ENCODE data around the gene ALKBH4. TPM values are rescaled to one million over a fixed set of nuclear protein-coding genes. Genes with fewer than 3 reads are reported as not detected.

ALKBH4 gene
- total and polyA plus RNA-seq, 3 donors from 2014 or later, result 9.3 to 27.7 (median 26.7) TPM

DNA sequence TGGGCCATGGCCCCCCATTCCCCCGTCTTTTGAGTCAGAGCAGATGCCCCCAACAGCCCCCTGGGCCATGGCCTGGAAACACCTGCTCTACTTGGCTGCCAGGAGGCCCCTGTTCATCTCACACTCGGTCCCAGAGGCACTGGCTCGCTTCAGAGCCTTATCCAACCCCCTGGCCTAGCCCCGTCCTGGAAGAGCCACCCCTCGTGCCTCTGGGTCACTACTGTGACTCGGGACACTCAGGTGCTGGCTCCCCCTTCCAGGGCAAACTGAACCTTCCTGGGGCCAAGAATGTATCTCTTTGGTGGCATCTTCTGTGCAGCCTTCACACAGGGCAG is 7.1 kb upstream of the ALKBH4 start:
- no peak for DNase-seq
- Histone ChIP-seq H3K9me3 (no peaks in the 10 kb centered on the region), H3K4me1 (peaks cover 8% of the 10 kb centered on the region), H3K4me3 (no peak overlapping the region), H3K27me3 (no peaks in the 10 kb centered on the region), H3K36me3 (ENCODE audit: low read depth, missing control alignments) (no peaks in the 10 kb centered on the region), H3K27ac (no peak overlapping the region)
- 78 to 85% methylated on average over 5 to 6 of the region's 6 CpGs for WGBS, 2 donors
- intact Hi-C loops (cut with DNase I; ENCODE audit: low total_unique reads), result no loop called here
- no peak for TF ChIP-seq POLR2A (IDR thresholded peaks at IDR 0.05)

DNA sequence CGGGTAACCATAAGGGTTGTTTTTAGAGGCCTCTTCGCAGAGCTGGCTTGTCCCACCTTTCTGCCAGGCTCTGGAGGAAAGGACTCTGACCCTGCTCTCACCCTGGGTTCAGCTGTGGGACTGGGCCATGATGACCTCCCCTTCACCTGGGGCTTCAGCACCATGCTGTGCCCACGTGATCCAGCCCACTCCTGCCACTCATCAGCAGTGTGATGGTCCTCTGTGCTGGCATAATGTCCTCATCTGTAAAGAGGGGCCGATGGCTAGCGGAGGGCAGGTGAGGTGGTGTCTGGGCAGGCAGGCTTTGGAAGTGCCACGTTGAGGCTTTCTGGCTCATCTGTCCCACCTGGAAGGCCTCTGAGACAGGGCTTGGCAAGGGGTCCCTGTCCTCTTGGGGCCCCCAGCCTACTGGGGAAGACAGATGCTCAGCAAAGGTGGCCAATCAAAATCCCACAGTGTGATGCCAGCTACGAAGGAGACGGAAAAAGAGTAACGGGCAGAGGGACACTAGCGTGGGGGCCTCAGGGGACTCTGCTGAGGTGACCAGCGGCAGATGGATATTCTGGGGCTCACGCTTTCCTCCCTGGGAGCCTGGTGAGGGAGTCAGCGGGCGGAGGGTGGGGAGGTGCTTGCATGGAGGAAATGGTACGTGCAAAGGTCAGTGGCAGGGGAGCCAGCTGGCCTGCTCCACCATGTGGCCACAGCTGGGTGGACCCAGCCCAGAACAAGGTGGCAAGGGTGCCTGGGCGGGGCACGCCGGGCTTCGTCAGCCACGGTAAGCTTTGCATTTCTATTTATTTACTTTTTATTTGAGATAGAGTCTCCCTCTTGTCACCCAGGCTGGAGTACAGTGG is 5.5 kb upstream of the ALKBH4 start:
- intact Hi-C loops (cut with DNase I; ENCODE audit: low total_unique reads), result no loop called here
- H3K9me3 ChIP-seq, result no peaks in the 10 kb centered on the region
- DNase-seq, result no peak
- 75 to 91% methylated on average over 18 to 20 of the region's 20 CpGs for WGBS, 2 donors
- H3K4me1 ChIP-seq, result peaks cover 13% of the 10 kb centered on the region
- H3K4me3 ChIP-seq, result no peak overlapping the region
- no peak overlapping the region for H3K27ac ChIP-seq
- H3K27me3 ChIP-seq, result no peaks in the 10 kb centered on the region
- H3K36me3 ChIP-seq (ENCODE audit: low read depth, missing control alignments), result no peaks in the 10 kb centered on the region
- TF ChIP-seq POLR2A (IDR thresholded peaks at IDR 0.05) (no peak), CTCF (IDR thresholded peaks at IDR 0.05) (no peak)

DNA sequence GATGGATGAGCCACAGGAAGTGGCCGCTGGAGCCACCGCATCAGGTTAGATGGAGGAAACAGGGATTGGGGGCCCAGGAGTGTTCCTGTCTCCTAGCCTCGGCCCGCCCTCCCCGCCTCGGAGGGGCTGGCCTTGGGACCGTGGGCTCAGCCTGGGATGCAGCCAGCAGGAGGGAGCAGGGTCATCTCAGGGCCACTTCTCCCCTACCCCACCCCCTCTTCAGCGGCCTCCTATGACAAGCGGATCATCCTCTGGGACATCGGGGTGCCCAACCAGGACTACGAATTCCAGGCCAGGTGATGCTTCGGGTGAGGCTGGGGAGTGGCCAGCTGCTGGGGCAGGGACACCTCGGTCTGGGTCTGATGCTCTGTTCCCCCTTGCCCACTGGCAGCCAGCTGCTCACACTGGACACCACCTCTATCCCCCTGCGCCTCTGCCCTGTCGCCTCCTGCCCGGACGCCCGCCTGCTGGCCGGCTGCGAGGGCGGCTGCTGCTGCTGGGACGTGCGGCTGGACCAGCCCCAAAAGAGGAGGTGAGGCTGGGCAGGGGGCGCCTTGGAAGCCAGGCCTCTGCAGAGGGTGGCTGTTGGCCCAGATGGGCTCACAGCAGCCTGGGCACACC is 4.8 kb upstream of the ALKBH4 start:
- no peak overlapping the region for H3K27ac ChIP-seq
- H3K4me1 ChIP-seq, result peaks cover 13% of the 10 kb centered on the region
- no peak overlapping the region for H3K4me3 ChIP-seq
- TF ChIP-seq CTCF (IDR thresholded peaks at IDR 0.05) (no peak), POLR2A (IDR thresholded peaks at IDR 0.05) (no peak)
- H3K9me3 ChIP-seq, result no peaks in the 10 kb centered on the region
- intact Hi-C loops (cut with DNase I; ENCODE audit: low total_unique reads), result no loop called here
- no peaks in the 10 kb centered on the region for H3K27me3 ChIP-seq
- WGBS, 2 donors, result 87 to 96% methylated on average over 9 to 23 of the region's 24 CpGs
- DNase-seq, result no peak
- H3K36me3 ChIP-seq (ENCODE audit: low read depth, missing control alignments), result no peaks in the 10 kb centered on the region

DNA sequence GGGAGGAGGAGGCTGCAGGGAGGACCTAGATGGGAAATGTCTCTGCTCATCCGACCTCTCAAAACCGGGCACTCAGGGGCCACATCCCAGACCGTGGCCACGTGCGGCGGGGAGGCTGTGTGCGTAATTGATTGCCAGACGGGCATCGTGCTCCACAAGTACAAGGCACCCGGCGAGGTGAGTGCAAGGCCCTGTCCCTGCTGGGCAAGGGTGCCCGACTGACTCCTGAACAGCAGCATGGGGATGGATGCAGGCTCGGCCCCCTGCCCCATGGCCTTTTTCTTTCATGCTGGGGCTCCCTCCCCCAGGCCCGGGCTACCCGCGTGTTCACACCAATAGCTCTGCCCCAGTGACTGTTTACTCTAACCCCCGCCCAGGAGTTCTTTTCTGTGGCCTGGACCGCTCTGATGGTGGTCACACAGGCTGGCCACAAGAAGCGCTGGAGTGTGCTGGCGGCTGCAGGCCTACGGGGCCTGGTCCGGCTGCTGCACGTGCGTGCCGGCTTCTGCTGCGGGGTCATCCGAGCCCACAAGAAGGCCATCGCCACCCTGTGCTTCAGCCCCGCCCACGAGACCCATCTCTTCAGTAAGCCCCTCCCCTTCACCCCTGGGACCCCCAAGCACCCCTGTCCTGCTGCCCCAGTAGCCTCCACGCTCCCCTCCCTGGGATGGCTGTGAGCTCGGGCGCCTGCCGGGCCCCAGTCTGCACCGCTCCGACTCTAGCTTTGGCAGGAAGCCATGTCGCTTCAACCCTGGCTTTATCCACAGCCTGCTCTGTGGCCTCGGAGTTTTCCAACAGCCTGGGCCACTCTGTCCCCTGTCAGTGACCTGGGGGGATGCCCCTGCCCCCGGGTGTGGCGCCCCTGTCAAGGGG is 4.1 kb upstream of the ALKBH4 start:
- TF ChIP-seq POLR2A (IDR thresholded peaks at IDR 0.05), result no peak
- TF ChIP-seq CTCF (IDR thresholded peaks at IDR 0.05), result no peak
- WGBS, 2 donors, result 79 to 95% methylated on average over 16 to 39 of the region's 40 CpGs
- DNase-seq, result no peak
- intact Hi-C loops (cut with DNase I; ENCODE audit: low total_unique reads), result no loop called here
- peaks cover 19% of the 10 kb centered on the region for H3K4me1 ChIP-seq
- H3K9me3 ChIP-seq, result no peaks in the 10 kb centered on the region
- H3K27me3 ChIP-seq, result no peaks in the 10 kb centered on the region
- H3K4me3 ChIP-seq, result no peak overlapping the region
- H3K36me3 ChIP-seq (ENCODE audit: low read depth, missing control alignments), result no peaks in the 10 kb centered on the region
- H3K27ac ChIP-seq, result no peak overlapping the region
